DMS79 treated with DMSO at 0.1 percent for 48 hours (cell line): ENCODE results near the gene BTBD6.
"Not testable (repeated sequence)": the region's sequence is repeated elsewhere in the genome, so short reads cannot be mapped to it uniquely, and the experiment has no call there.

Experiments
- DNase-seq: peaks from one replicate; lab custom pipeline; 2025; lab: John Stamatoyannopoulos, UW

BTBD6 gene

GRCh38 chr14:105294142-105294597, 45.8 kb downstream of the BTBD6 start:
- peak; percentile 25 for DNase-seq

GRCh38 chr14:105297311-105297710, 49.0 kb downstream of the BTBD6 start:
- DNase-seq = not testable (repeated sequence)

GRCh38 chr14:105299654-105300541, 51.6 kb downstream of the BTBD6 start:
- DNase-seq = peak; percentile 28
